ENCODE results near the gene AK5. TPM values are rescaled to one million over a fixed set of nuclear protein-coding genes. Genes with fewer than 3 reads are reported as not detected.
A peak's percentile ranks its signal among the peaks of the same experiment; 100 is the strongest.

Gene AK5, protein sequence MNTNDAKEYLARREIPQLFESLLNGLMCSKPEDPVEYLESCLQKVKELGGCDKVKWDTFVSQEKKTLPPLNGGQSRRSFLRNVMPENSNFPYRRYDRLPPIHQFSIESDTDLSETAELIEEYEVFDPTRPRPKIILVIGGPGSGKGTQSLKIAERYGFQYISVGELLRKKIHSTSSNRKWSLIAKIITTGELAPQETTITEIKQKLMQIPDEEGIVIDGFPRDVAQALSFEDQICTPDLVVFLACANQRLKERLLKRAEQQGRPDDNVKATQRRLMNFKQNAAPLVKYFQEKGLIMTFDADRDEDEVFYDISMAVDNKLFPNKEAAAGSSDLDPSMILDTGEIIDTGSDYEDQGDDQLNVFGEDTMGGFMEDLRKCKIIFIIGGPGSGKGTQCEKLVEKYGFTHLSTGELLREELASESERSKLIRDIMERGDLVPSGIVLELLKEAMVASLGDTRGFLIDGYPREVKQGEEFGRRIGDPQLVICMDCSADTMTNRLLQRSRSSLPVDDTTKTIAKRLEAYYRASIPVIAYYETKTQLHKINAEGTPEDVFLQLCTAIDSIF
- 1 to 10 TPM; 2.5 to 5.9 (median 3.2) TPM for polyA plus RNA-seq (ENCODE audit: insufficient read length in 4 of 4)

DNA sequence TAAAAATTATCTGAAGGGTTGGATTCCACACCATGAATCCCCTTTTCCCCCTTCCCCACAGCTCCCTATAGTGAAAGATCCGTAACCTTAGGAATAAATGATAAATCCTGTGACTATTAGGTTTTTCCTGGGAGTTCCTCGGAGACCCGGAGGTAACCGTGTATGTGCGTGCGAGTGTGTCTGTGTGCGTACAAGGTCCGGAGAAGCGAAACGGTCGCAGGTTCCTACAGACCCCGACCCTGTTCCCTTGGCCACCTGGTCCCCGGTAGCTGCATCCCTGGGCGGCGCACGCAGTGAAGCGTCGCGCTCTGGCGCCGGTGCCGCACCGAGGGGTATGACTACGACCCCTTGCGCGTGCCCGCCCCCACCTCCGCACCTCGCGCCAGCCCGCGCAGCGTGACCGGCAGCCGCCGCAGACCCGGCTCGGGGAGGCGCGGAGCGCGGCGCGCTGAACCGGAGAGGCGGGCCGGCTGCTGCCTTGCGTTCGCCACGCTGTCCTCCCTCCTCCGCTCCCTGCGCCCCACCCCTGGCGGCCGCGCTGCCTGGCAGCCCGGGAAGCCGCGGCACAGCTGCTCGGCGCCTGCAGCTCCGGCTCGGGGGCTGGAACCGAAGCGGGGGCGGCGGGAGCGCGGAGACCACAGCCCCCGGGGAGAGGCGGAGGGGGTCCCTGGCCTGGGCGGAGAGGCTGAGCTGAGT, at the start of gene AK5:
AK5 (plus strand) TSS at position 529 of the 696 bp plus-strand sequence. CDS start 295 bp downstream, outside the sequence.
- peak in 1 of 4 donors; percentile 49 for DNase-seq (ENCODE audit: low read depth in 4 of 4, low spot score in 2 of 4)

DNA sequence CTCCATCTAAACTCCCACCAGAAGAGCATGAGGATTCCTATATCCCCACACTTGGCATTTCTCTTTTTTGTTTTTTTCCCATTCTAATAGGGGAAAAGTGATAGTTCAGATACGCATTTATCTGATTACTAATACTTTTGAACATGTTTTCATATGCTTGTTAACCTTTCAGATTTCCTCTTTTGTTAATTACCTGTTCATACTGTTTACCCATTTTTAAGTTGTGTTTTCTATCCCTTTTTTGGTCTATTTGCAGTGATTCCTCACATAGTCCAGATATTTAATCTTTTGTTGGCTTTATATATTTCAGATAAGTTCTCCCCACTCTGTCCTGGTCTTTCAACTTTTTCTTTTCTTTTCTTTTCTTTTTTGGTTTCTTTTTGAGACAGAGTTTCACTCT, 49.0 kb upstream of the AK5 start:
- DNase-seq (ENCODE audit: low read depth in 4 of 4, low spot score in 2 of 4) = no peak

DNA sequence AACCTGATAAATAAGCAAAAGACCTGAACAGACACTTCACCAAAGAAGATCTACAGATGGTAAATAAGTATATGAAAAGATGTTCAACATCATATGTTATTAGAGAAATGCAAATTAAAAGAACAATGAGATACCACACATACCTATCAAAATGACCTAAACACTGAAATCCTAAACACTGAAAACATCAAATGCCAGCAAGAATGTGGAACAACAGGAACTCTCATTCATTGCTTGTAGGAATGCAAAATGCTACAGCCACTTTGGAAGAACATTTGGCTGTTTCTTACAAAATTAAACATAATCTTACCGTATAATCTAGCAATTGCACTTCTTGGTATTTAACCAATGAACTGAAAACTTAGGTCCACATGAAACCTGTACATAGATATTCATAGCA, 47.7 kb upstream of the AK5 start:
- DNase-seq (ENCODE audit: low read depth in 4 of 4, low spot score in 2 of 4) = no peak

DNA sequence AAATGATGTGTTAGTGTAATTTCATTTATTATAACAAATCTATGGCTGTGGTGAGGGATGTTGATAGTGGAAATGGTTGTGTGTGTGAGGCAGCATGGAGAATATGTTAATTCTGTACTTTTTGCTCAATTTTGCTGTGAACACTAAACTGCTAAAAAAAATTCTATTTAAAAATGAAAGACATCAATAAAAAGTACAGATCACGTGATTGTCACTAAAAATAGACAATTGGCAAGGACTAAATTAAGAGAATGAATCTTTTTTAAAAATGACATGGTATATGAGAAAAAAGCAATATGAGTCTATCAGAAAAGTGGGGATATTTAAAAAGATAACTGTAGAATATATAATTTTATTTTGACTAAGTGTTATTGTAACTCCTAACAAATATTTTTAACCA, 46.9 kb upstream of the AK5 start:
- DNase-seq (ENCODE audit: low read depth in 4 of 4, low spot score in 2 of 4) = no peak

DNA sequence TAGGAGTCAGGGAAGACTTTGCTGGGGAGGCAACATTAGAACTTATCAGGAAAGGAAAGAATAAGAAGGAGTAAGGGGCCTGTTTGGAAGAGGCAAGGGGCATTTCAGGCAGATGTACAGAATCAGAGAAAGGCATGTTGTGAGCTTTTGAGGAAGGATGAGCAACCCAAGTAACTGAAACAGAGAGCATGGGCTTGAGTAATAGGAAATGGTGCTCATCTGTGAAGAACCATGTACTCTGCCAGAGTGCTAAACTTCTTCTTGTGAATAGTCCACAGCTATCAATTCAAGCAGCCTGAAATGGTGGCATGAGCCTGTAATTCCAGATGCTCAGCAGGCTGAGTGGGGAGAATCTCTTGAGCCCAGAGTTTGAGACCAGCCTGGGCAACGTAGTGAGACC, 43.4 kb upstream of the AK5 start:
- DNase-seq (ENCODE audit: low read depth in 4 of 4, low spot score in 2 of 4) = no peak

DNA sequence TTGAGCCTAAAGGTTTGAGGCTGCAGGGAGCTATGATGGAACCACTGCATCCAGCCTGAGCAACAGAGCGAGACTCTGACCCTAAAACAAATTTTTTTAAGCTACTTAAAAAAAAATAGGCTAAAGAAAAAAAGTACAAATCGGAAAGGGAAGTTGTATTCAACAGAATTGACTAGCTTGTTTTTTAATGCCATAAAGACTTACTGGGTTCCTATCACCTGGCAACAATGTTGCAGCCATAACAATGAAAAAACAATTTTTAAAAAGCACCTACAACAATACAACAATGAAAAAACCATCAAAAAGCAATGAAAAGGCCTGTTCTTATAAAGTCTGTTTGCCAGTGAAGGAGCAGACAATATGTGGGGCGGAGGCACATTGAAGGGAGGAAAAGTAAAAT, 42.5 kb upstream of the AK5 start:
- no peak for DNase-seq (ENCODE audit: low read depth in 4 of 4, low spot score in 2 of 4)

DNA sequence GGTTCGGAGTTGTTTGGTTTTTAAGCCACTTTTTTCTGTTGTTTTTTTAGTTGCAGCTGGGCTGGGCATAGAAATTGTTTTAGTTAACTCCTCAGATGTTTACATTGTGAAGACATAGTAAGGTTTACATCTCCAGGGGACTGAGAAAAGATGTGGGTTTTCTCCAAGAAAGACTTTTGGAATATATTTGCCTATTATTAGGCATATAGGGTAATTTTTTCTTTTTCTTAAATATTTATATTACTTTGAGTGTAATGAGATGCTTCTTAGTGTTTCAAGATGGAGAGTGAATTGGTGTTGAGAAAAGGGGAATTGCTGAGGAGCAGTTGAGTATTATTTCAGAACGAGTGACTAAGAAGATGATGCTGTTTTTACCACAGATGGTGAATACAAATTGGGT, 36.0 kb upstream of the AK5 start:
- no peak for DNase-seq (ENCODE audit: low read depth in 4 of 4, low spot score in 2 of 4)

DNA sequence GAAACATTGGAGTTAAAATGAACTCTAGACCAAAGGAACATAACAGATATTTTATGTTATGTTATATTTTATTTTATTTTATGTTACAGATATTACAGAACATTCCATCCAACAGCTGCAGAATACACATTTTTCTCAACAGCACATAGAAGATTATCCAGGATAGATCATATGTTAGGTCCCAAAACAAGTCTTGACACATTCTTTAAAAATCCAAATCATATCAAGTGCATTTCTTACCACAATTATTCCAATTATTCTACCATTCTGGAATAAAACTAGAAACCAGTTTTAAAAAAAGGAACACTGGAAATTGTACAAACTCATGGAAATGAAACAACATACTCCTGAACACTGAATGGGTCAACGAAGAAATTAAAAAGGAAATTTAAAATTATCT, 31.7 kb upstream of the AK5 start:
- no peak for DNase-seq (ENCODE audit: low read depth in 4 of 4, low spot score in 2 of 4)

DNA sequence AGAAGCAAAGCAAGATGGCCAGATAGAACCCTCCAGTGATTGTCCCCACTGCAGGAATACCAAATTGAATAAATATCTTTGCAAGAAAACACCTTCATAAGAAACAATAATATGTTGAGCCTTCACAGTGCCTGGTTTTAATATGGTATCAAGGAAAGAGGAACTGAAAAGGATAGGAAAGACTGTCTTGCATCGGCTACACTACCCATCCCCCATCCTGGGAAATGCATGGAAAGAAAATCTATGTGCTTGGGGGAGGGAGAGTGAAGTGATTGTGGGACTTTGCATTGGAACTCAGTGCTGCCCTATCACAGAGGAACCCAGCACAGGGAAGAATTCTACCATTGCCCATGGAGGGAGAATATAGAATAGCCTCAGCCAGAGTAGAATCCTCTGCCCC, 28.6 kb upstream of the AK5 start:
- no peak for DNase-seq (ENCODE audit: low read depth in 4 of 4, low spot score in 2 of 4)

DNA sequence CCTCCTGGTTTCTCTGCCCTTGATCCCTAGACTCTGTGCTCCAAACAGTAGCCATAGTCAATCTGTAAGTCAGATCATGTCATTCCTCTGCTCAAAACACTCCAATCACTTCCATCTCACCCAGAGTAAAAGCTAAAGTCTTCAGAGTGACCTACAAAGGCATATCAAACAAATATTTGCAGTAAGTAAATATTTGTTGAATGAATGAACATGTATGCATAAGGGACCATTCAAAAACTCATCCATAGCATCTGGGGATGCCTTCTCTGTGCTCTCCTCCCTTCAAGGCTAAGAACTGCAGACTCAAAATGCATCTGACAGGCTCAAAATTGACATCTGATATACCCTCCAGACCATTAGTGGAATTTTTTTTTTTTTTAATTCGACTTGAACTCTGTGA, 18.1 kb upstream of the AK5 start:
- no peak for DNase-seq (ENCODE audit: low read depth in 4 of 4, low spot score in 2 of 4)

DNA sequence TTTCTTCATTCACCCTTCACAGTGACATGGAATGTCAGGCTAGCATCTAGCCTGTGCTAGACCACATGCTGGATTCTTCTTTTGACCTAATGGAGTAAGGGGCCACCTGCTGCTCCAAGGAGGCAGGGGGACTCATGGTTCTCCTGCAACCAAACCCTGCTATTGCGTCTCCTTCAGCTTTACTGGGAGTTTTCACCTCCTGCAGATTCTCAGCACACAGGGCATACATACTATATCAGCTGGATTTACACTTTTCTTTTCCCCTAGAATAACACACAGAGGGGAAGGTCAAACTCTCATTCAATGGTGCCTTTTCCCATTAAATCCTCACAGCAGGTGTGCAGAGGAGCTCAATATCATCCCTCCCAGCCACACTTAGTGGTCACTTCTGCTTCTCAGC, 16.6 kb upstream of the AK5 start:
- DNase-seq (ENCODE audit: low read depth in 4 of 4, low spot score in 2 of 4) = no peak

DNA sequence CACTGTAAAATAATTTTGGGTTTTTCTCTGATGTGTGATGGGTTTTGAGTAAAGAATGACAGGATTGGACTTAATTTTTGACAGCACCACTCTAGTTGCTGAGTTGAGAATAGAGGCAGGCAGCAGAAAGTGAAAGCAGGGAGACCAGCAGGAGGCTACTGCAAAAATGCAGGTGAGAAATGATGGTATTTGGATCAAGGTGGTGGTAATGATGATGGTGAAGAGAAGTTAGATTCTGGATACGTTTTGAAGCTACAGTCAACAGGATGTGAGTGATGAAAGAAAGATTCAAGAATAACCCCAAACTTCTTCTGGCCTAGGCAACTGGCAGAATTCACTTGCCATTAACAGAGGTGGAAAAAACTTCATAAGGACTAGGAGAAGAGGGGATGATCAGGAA, 14.8 kb upstream of the AK5 start:
- DNase-seq (ENCODE audit: low read depth in 4 of 4, low spot score in 2 of 4) = no peak

DNA sequence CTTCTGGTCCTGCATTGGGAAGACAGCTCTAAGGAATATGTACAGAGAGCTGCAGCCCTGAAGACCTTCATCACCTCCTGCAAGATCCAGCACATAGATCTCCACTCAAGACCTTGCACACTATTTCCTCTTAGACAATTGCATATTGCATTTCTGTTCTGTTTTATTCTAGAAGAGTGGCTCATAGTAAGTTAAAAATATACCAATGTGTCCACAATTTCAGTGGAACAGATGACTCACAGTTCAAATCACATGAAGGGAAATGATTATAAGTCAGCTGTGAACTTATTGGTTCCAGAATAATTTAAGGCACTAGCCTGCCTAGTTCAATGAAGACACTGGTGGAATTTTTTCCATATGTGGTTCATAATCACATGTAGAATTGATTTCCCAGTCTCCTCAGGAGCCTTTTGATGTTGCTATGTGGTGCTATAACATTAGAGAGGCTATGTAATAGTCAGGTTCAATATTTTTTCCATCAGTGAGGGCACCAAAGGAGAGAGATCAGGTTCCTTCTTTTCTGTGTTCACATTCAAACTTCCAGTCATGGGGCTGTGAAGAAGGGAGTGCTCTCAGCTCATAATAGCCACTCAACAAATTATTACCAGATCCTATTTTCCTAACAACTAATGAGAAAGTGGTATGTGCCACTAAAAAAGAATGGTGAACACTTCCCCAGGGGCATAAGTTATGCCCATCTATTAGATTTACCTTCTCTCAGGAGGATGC, 9.8 kb upstream of the AK5 start:
- no peak for DNase-seq (ENCODE audit: low read depth in 4 of 4, low spot score in 2 of 4)

DNA sequence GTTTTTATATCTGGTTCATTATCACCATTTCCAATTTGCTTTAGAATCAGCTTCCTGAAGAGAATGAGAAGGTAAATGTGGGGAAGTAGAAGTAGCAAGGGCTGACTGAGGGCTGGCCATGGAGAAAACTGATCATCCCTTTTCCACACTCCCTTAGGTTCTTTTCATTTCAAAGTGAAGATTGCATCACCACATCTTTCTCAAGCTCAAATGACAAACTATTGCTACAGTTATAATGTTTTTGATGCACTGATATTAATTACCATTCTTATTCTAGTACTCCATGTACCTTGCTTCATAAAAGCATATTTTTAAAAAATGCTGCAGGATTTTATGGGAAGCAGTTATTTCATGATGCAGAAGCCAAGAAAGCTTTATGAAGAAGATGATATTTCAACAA, 7.9 kb upstream of the AK5 start:
- DNase-seq (ENCODE audit: low read depth in 4 of 4, low spot score in 2 of 4) = no peak

DNA sequence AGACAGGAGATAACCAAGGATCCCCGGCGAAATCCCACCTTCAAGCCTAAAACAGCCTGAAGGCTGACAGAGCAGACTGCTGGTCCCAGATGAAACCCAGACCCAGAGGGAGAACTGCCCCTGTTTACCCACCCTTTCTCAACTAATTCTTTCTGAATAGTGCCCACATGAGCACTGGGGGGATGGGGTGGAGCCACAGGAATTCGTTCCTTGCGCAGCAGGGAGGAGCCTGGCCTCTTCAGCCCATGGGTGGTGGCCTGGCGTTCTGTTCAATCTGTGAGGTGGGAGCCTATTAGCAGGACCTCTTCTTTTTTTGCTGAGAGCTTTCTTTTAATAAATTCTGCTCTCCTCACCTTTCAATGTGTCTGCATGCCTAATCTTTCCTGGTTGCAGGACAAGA, 6.6 kb upstream of the AK5 start:
- DNase-seq (ENCODE audit: low read depth in 4 of 4, low spot score in 2 of 4) = no peak

DNA sequence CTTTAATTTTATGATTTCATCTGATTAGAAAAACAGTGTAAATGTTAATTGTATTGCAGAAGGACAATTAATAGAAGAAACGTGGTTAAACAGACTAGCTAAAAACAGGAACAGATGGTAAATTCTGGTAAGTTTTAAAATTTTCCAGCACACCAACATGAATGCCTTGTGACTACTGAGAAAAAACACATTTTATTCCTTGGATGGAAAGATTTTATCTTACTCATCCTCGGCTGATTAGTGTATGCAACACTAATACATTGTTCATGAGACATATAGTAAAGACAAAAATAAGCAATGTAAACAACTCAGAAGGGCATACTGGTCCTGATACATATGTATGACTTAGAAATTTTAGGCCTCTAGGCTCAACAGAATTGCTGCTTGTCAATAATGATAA, 4.9 kb upstream of the AK5 start:
- no peak for DNase-seq (ENCODE audit: low read depth in 4 of 4, low spot score in 2 of 4)

DNA sequence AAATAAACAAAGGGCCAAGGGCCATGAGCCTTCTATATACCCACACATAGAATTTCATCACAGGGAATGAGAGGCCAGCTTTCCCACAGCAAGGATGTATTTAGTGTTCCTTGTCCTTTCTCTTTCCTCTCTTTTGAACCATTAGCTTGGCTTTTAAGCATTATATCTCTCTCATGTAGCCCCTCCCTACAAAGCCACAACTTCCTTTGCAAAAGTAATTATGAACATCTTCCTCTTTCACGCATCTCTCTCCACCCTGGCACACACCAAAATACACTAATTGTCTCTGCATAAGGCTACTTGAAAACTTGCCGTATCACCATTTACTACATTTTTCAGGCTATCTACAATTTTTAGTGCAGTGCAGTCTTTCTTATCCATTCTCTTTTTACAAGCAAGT, 1.9 kb upstream of the AK5 start:
- DNase-seq (ENCODE audit: low read depth in 4 of 4, low spot score in 2 of 4) = no peak

DNA sequence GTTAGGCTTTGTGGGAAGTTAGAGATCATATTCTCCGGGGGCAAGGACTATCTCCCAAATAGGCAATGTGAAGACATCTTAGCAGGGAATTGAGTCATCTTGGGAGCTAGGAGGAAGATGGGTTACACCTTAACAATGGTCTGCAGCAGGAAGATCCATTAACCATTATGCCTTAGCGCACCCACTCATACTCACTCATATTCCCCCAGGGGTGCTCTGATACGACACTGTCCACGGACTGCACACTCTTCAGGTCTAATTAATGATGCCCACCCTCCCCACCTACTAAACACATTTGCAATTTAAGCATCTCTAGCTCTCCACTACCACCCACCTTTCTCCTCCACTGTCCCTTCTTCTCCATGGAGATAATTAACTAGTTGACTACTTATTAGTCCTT, 857 bp upstream of the AK5 start:
- no peak for DNase-seq (ENCODE audit: low read depth in 4 of 4, low spot score in 2 of 4)

DNA sequence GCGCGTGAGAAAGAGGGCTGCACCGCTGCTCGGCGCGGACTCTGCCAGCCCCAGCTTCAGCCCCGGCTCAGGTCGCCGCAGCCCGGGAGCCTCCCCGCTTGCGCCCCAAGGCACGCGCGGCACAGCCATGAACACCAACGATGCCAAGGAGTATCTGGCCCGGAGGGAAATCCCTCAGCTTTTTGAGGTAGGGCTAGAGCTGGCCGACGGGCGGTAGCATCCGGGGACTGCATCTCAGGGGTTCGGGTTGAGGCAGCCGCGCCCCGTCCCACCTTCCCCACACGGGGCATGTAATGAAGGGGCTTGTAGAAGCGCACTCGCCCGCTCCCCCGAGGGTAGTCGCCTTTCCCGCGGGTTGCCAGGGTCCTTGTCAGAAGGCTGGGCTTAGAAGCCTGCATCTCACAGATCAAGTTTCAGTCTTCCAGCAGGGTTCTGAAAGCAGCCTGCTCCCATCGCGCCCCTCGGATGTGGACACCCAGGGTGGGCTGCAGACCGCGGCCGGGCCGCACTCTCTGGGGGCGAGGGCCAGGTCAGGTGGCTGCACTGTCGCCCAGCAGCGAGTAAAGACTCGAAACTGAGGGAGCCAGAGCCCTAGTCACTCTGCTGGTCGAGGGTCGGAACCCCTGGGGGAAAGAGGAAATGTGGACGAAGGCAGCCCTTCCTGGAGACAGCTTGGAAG, 507 bp downstream of the AK5 start:
- DNase-seq (ENCODE audit: low read depth in 4 of 4, low spot score in 2 of 4) = no peak

DNA sequence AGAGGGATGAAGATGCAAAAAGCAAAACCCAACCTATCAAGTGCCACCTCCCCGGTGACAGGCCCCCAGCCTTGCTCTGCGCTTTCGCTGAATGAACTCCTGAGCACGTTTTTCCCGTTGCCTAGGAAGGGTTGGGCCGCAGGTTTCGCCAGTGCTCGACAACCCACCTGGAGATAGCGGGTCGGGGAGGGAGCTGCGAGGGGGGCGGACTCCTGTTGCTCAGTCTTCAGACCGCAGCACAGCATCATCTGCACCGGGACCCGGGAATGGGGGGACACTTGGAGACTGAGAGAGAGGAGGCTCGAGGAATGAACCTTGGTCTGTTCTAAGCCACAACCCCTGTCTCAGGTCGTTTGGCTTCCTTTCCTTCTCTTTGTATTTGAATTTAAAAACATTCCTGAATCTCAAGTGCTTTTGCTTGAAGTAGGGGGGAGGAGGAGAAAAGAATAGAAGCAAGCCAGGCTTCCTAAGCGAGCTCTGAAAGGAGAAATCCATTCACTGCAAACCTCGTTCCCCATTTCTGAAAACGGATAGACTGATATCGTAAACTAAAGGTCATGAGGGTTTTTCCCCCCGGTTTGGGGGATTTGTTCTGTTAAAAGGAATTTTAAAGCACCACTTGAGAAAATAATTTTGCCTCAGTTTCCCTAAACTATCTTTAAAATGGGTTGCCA, 1.2 kb downstream of the AK5 start:
- no peak for DNase-seq (ENCODE audit: low read depth in 4 of 4, low spot score in 2 of 4)
